ENCODE results near the gene GPI. TPM values are rescaled to one million over a fixed set of nuclear protein-coding genes. Genes with fewer than 3 reads are reported as not detected.

The GPI gene
- total and polyA plus RNA-seq, 9 of the 15 experiments (the other 6 are each of a cell fraction or from before 2014, with no cell fraction given), result 88.3 to 358 (median 122) TPM

DNA sequence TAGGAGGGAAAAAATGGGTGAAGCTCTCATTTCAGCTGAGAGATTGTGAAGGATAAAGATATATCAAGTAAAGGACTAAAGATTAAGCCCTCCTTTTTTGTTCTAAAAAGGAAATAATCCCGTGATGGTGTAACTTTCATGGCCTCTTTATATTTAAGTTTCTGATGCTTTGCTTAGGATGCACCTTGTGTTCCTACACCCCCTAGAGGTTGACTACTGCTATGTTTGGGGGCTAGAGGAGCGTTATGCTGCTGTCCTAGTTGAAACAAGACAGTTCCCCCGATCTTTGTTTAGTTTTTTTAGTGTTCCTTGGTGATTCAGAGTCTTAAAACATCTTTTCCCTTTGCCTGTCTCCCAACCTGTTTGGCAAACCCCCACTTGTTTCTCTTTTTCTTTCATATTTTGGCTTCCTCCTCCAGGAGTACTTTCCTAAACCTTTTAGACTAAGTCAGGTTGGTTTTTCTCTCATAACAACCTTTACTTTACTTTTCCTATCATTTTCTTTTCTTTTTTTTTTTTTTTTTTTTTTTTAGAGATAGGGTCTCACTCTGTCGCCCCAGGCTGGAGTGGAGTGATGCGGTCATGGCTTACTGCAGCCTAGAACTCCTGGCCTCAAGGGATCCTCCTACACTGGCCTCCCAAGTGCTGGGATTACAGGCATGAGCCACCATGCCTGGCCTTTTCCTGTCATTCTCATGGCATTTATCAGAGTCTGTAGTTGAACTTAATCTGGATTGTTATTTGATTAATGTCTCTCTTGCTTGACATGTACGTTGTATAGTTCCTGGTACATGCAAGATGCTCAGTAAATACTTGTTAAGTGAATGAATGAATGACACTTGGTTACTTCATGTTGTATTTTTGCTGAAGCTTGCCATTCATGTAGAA is 66.0 kb downstream of the GPI start (continued):
- TF ChIP-seq, protein P1, sequence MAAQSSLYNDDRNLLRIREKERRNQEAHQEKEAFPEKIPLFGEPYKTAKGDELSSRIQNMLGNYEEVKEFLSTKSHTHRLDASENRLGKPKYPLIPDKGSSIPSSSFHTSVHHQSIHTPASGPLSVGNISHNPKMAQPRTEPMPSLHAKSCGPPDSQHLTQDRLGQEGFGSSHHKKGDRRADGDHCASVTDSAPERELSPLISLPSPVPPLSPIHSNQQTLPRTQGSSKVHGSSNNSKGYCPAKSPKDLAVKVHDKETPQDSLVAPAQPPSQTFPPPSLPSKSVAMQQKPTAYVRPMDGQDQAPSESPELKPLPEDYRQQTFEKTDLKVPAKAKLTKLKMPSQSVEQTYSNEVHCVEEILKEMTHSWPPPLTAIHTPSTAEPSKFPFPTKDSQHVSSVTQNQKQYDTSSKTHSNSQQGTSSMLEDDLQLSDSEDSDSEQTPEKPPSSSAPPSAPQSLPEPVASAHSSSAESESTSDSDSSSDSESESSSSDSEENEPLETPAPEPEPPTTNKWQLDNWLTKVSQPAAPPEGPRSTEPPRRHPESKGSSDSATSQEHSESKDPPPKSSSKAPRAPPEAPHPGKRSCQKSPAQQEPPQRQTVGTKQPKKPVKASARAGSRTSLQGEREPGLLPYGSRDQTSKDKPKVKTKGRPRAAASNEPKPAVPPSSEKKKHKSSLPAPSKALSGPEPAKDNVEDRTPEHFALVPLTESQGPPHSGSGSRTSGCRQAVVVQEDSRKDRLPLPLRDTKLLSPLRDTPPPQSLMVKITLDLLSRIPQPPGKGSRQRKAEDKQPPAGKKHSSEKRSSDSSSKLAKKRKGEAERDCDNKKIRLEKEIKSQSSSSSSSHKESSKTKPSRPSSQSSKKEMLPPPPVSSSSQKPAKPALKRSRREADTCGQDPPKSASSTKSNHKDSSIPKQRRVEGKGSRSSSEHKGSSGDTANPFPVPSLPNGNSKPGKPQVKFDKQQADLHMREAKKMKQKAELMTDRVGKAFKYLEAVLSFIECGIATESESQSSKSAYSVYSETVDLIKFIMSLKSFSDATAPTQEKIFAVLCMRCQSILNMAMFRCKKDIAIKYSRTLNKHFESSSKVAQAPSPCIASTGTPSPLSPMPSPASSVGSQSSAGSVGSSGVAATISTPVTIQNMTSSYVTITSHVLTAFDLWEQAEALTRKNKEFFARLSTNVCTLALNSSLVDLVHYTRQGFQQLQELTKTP (IDR thresholded peaks at IDR 0.05; ENCODE audit: low read depth in 1 of 2, partially characterized antibody in 2 of 2), result no peak
- TF ChIP-seq SMC3 (conservative IDR thresholded peaks at IDR 0.05; ENCODE audit: insufficient read depth, low read depth, low read length), result 0 out of 2 replicates have a peak, but pooled peaks have one; percentile 9
- TF ChIP-seq, protein P2, sequence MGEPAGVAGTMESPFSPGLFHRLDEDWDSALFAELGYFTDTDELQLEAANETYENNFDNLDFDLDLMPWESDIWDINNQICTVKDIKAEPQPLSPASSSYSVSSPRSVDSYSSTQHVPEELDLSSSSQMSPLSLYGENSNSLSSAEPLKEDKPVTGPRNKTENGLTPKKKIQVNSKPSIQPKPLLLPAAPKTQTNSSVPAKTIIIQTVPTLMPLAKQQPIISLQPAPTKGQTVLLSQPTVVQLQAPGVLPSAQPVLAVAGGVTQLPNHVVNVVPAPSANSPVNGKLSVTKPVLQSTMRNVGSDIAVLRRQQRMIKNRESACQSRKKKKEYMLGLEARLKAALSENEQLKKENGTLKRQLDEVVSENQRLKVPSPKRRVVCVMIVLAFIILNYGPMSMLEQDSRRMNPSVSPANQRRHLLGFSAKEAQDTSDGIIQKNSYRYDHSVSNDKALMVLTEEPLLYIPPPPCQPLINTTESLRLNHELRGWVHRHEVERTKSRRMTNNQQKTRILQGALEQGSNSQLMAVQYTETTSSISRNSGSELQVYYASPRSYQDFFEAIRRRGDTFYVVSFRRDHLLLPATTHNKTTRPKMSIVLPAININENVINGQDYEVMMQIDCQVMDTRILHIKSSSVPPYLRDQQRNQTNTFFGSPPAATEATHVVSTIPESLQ (CRISPR knock-in tag; IDR thresholded peaks at IDR 0.05), result no peak
- TF ChIP-seq HDAC8 (tag; IDR thresholded peaks at IDR 0.05), result no peak
- no peak for TF ChIP-seq ZC3H8 (IDR thresholded peaks at IDR 0.05)
- peak in 1 of 2 experiments; percentile 37; a peak in 1 of 4 replicates for TF ChIP-seq FOXK2 (conservative IDR thresholded peaks at IDR 0.05 in 1 of 2, IDR thresholded peaks at IDR 0.05 in 1 of 2; ENCODE audit: low read depth in 2 of 2)
- no peak for TF ChIP-seq COPS2 (conservative IDR thresholded peaks at IDR 0.05)
- TF ChIP-seq ZNF584 (CRISPR knock-in tag; IDR thresholded peaks at IDR 0.05; ENCODE audit: low read depth), result no peak
- TF ChIP-seq, protein P3, sequence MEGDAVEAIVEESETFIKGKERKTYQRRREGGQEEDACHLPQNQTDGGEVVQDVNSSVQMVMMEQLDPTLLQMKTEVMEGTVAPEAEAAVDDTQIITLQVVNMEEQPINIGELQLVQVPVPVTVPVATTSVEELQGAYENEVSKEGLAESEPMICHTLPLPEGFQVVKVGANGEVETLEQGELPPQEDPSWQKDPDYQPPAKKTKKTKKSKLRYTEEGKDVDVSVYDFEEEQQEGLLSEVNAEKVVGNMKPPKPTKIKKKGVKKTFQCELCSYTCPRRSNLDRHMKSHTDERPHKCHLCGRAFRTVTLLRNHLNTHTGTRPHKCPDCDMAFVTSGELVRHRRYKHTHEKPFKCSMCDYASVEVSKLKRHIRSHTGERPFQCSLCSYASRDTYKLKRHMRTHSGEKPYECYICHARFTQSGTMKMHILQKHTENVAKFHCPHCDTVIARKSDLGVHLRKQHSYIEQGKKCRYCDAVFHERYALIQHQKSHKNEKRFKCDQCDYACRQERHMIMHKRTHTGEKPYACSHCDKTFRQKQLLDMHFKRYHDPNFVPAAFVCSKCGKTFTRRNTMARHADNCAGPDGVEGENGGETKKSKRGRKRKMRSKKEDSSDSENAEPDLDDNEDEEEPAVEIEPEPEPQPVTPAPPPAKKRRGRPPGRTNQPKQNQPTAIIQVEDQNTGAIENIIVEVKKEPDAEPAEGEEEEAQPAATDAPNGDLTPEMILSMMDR (IDR thresholded peaks at IDR 0.05 in 2 of 3, conservative IDR thresholded peaks at IDR 0.05 in 1 of 3; ENCODE audit: insufficient read depth in 2 of 3, low read depth in 1 of 3, low read length in 3 of 3), result peak; percentile 60 to 79 (median 78)
- TF ChIP-seq HMG20B (CRISPR knock-in tag; IDR thresholded peaks at IDR 0.05), result no peak
- TF ChIP-seq SIN3B (IDR thresholded peaks at IDR 0.05; ENCODE audit: low read depth), result no peak
- peak in 1 of 2 experiments; percentile 83; a peak in 2 of 4 replicates for TF ChIP-seq MAZ (CRISPR knock-in tag; conservative IDR thresholded peaks at IDR 0.05 in 1 of 2, IDR thresholded peaks at IDR 0.05 in 1 of 2)
- TF ChIP-seq NFATC3 (IDR thresholded peaks at IDR 0.05), result no peak

Data from K562 (cell line).